Measurements from ENCODE around the gene CALCR.
"Not testable (repeated sequence)": the region's sequence is repeated elsewhere in the genome, so short reads cannot be mapped to it uniquely, and the experiment has no call there.

Gene CALCR

DNA sequence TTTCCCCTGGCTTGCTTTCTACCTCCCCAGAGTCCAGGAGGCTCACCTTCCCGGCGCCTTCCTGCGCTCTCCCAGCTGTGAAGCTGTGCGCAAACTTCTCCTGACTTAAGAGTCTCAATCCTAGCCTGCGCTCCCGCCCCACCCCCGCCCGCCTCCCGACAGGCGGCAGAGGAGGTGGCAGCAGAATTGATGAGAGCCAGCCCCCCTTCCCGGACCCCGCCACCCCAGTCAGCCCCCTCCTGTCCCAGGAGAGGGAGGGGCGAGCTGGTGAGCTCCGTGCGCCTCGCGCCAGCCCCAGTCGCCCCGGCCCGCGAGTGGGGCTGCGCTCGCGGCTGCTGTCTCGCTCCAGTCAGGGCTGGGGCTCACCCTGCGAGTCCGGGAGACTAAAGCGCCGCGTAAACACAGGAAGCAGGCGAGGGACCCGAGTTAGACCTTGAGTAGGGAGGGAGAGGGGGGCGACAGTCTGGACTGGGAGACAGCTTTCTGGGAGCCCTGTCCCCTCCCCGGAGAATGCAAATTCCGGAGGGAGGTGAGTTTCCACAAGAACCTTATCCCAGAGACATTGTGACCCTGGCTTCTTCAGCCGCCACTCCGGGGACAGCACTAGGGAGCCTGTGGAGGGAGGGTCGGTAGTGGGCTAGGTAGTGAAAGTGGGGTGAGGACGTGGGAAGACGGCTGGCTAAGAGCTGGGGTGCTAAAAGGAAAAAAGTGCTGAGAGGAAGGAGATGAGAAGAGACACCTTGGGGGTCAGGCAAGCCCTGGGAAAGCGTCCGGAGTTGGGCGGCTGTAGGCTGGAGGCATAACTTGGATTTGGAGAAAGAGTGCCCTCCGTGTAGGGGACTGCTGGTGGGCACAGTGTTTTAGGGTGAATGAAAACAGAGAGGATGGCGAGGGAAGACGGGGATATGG, at the start of gene CALCR:
Gene CALCR (minus strand): TSS at position 79 of the 909 bp plus-strand sequence. CDS start 87,743 bp downstream, outside the sequence.
- in situ Hi-C loops (cut with MboI; ENCODE audit: low sequenced_read_pairs): no loop called here

DNA sequence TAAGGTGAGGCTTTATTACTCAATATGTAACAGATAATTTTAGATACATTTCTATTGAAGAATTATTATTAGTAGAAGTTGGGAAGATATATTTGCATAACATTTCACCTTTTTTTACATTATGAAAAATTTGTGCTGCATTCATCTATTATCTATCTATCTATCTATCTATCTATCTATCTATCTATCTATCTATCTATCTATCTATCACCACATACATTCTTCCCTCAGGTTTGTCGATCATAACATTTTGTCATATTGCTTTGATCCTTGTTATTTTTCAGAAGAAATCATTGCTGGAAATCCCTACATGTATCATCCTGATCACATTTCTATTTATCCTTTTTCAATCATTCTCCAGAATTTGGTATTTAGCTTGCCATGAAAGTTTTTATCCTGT, 49.3 kb upstream of the CALCR start:
- in situ Hi-C loops (cut with MboI; ENCODE audit: low sequenced_read_pairs): no loop called here

DNA sequence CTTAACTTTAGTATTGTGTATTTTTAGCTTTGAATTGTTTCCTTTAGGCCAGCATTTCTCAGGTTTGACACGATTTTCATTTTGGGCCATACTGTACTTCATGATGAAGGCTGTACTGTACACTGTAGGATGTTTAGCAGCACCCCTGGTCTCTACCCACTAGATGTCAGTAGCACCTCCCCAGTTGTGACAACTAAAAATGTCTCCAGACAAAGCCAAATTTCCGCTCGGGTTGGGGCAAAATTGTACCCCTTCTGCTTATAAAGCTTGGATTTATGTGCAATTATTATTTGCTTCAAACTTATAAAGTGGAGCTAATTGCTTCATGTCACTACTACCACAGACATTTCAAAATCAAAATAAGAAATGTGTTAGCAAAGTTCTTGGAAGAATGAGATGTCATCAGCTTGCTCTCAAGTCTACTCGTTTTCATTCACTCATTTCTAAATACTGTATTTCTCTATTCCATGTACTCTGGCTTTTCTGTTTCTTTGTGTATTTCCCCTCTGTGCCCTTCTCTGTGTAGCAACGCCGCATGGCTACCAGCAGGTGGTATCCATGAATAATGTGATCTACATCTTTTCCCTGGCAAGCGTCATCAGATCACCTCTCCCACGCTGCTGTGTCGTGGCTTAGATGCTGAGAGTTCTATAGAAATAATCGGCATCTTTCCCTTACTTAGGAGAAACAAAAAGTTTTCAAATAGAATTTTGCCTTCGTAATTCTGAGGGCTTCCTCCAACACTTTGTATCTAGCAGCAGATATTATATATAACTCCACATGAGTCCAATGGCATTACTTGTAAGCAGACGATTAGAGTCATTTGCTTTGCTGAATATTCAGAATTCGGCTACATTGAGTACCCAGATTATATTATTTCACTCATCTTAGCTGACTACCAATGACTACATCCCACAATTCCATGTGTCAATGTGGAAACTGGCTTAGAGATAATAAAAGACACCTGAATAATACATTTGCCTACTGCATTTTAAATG, 47.8 kb upstream of the CALCR start:
- in situ Hi-C loops (cut with MboI; ENCODE audit: low sequenced_read_pairs): no loop called here

DNA sequence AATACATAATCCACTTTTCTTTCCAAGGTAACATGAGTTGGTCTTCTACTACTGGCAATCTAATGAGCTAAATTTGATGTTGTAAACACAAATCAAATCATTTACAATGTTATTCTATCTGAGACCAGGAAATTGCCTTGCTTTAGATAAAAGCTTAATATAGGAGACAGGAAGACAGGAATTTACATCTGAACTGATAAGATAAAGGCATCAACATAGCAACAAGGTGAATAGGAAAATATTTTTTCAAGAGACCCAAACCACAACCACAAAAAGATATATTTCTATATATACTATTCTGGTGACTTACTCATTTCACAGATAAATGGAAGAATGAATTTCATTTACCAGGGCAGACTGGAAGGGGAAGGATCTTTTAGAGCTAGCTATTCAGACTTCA, 46.3 kb upstream of the CALCR start:
- in situ Hi-C loops (cut with MboI; ENCODE audit: low sequenced_read_pairs): no loop called here

DNA sequence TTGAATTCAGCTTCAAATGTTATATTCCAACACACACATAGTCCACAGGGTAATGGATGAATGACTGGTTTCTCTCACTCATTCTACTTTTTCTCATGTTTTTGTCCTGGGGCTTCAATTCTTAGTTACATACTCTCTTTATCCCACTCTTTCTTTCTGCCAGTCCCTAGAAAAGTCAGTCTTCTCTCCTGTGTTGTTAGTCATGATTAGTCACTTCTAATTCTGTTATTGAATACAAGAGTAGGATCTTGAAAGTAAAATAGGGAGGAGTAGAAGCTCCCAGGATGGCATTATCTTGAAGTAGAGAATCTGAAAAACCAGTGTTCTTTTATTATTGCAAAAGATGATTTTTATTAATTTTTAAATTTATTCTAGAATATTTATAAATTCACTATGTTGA, 45.5 kb upstream of the CALCR start:
- in situ Hi-C loops (cut with MboI; ENCODE audit: low sequenced_read_pairs): no loop called here

DNA sequence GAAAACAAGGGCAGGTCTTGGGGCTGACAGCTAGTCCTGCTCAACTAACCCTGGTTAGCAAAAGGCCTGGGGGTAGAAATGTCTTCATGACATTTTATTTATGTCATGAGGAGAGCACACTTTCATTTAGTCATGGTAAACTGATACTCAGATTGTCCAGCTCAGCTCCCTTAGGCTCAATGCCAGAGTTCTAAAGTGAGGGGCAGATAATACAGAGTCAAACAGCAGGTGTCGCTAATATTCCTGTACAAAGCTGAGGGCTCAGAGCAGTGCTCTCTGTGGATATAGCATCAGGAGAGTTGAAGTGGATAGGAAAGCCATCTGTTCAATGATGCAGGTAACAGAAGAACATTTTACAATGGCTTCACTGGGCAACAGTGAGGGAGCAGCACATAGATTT, 26.8 kb upstream of the CALCR start:
- in situ Hi-C loops (cut with MboI; ENCODE audit: low sequenced_read_pairs): no loop called here

DNA sequence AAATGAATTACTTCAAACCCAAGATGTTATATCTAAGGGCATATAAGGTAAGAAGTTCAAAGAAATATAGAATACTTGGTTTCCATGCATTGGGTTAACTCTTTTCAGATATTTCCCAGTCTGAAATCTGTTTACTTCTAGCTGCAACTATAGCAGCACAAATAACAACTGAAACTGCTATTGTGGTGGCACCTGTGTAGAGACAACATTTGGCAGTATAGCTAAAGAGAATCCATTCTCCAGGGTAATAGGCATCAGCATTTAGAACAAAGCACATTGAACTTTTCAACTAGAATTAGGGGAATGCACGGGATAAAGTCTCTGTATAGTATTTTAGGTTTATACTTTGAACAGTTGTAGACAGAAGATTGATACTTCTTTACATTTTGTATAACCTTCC, 19.7 kb upstream of the CALCR start:
- in situ Hi-C loops (cut with MboI; ENCODE audit: low sequenced_read_pairs): no loop called here

DNA sequence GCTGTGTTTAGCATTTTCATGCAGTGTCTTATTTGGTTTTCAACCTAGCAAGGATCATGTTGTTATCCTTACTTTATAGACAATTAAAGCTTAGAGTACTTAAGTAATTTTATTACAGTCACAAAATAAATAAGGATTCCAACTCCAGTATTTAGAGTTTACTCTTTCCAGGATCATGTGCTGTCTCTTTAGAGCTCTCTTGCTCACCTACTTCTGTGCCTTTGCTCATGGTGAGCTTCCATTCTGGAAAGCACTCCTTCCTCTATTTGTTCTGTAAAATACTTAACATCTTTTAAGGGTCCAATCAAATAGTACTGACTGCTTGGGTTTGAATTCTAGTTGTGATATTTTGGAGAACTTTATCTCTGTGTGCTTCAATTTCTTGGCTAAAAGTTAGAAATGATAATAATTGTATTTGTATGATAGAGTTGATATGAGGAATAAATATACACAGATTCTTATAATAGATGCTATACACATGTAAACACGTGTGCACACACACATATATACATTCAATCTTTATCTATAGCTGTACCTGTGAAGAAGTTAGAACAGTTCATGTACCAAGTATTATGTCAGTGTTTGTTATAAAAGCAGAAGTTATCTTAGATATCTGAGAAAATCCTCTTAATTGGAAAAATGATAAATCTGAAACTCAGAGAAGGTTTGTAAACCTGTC, 18.2 kb upstream of the CALCR start:
- in situ Hi-C loops (cut with MboI; ENCODE audit: low sequenced_read_pairs): no loop called here

DNA sequence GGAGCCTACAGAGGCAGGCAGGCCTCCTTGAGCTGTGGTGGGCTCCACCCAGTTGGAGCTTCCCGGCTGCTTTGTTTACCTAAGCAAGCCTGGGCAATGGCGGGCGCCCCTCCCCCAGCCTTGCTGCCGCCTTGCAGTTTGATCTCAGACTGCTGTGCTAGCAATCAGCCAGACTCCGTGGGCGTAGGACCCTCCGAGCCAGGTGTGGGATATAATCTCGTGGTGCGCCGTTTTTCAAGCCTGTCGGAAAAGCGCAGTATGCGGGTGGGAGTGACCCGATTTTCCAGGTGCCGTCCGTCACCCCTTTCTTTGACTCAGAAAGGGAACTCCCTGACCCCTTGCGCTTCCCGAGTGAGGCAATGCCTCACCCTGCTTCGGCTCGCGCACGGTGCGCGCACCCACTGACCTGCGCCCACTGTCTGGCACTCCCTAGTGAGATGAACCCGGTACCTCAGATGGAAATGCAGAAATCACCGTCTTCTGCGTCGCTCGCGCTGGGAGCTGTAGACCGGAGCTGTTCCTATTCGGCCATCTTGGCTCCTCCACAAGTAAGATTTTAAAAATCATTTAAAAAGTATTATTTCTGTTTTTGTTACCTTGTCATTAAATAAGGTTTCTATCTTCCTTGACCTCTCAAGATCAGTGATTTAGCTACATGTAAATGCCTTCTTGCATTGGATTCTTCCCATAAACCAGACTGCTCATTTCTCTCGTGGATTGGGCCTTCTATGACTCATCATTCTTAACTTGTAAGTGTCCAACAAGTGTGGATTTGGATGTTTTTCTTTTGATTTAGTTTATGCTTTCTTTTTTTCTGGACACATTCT, 16.9 kb upstream of the CALCR start:
- in situ Hi-C loops (cut with MboI; ENCODE audit: low sequenced_read_pairs): not testable (repeated sequence)

DNA sequence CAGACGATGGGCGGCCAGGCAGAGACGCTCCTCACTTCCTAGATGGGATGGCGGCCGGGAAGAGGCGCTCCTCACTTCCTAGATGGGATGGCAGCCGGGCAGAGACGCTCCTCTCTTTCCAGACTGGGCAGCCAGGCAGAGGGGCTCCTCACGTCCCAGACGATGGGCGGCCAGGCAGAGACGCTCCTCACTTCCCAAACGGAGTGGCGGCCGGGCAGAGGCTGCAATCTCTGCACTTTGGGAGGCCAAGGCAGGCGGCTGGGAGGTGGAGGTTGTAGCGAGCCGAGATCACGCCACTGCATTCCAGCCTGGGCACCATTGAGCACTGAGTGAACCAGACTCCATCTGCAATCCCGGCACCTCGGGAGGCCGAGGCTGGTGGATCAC, 11.9 kb upstream of the CALCR start:
- in situ Hi-C loops (cut with MboI; ENCODE audit: low sequenced_read_pairs): not testable (repeated sequence)

DNA sequence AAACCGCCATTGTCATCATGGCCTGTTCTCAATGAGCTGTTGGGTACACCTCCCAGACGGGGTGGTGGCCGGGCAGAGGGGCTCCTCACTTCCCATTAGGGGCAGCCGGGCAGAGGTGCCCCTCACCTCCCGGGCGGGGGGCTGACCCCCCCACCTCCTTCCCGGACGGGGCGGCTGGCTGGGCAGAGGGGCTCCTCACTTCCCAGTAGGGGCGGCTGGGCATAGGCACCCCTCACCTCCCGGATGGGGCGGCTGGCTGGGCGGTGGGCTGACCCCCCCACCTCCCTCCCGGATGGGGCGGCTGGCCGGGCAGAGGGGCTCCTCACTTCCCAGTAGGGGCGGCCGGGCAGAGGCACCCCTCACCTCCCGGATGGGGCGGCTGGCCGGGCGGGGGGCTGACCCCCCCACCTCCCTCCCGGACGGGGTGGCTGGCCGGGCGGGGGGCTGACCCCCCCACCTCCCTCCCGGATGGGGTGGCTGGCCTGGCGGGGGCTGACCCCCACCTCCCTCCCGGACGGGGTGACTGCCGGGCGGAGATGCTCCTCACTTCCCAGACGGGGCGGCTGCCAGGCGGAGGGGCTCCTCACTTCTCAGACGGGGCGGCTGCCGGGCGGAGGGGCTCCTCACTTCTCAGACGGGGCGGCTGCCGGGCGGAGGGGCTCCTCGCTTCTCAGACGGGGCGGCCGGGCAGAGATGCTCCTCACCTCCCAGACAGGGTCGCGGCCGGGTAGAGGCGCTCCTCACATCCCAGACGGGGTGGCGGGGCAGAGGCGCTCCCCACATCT, 11.4 kb upstream of the CALCR start:
- in situ Hi-C loops (cut with MboI; ENCODE audit: low sequenced_read_pairs): not testable (repeated sequence)

DNA sequence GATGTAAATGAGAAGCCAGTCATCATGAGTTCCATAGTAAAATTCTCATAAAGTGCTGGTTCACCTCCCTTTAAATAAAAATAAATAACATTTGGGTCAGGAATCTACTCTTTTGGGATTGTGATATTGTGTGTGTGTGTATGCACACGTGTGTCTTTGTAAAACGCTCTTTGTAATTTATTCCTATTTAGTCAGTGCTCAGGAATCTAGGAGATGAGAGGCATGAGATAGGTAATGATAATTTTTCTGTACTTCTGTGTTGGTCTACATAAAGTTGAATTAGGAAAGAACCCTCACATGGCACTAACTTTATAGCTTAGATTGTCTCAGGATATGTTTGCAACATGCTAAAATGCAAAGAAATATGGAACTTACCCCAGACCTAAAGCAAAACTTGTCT, 4.9 kb upstream of the CALCR start:
- in situ Hi-C loops (cut with MboI; ENCODE audit: low sequenced_read_pairs): no loop called here

DNA sequence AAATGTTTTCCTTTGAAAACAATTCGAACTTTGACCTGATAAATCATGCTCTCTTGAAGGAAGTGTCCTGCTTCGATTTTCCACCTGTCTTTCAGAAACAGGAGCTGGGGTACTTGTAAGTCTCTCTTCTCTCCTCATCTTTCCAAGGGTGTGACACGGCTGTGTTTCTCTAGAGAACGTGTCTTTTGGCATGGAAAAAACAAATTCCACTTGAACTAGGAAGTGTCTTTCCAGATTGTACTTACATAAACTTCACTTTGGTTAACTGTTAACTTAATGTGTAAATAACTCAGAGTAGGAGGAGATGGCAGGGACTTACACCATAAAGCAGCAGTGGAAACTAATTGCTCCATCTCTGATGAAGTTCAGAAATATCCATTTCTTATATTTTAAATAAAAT, 4.2 kb upstream of the CALCR start:
- in situ Hi-C loops (cut with MboI; ENCODE audit: low sequenced_read_pairs): no loop called here

DNA sequence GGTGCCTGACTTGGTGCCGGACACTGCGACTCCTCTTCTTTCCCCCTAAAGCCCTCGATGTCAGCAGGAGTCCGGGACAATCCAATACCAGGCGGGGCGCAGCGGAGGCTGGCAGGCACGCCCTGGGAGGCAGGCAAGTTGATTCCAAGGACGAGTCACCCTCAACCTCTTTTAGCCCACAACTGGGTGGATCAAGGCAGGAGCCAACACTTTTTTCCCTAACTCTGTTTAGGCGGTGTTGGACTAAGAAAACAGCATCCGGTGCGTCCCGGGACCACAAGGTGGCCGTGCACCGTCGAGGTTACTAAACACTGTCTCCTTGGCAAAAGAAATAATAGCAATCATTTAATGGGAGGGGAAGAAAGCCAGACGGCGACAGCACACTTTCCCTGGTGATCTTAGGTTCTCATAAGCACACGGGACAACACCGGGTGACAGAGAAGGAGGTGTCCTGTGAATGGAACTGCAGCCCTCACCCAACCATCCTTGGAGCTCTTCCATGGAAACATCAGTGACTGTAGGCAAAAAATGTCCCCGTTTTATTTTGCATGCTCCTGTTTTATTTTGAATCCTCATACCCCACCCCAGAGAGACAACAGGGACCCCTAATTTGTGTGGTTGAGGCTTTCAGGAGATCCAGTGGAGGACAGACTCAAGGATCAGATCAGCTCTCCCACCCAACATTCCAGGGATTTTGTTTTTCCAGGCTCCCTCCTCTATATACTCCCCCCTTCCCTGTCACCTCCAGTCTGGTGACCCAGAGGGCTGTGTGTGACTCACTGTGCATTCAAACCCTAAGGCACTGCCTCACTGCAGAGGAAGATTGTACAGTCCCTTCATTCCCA, 1.3 kb upstream of the CALCR start:
- in situ Hi-C loops (cut with MboI; ENCODE audit: low sequenced_read_pairs): no loop called here

DNA sequence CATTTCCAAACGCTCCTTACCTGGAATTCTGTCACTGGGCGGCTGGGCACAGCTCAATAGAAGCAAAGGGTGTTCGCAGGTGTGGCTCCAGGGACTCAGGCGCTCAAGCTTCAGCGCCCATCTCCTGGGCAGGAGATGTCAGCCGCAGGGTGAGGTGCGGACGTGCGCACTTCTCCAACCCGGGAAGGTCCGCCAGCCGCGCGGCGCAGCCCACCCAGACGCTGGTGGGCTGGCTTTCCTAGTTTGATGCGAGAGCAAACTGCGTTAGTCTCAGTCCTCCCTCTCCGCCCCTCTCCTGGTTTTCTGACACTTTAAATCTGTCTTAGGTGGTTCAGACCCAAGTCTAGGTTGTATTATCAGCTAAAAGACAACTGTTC, 267 bp downstream of the CALCR start:
- in situ Hi-C loops (cut with MboI; ENCODE audit: low sequenced_read_pairs): no loop called here

DNA sequence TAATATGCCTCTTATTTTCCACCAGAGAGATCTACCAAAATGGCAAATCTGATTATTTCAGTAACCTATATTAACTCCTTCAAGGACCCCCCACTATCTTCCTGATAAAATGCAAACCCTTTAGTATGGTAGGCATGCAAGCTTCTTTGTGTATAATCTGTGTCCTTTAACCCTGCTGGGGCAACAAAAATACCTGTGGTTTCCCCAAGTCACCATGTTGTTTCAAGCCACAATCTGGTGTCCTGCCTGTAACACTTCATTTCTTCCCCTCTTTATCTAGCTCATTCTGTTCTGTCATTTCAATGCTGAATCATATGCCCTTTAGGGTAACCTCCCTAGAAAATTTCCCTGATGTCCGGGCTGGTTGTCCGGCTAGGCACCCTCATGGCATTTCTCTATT, 5.3 kb downstream of the CALCR start:
- in situ Hi-C loops (cut with MboI; ENCODE audit: low sequenced_read_pairs): no loop called here

DNA sequence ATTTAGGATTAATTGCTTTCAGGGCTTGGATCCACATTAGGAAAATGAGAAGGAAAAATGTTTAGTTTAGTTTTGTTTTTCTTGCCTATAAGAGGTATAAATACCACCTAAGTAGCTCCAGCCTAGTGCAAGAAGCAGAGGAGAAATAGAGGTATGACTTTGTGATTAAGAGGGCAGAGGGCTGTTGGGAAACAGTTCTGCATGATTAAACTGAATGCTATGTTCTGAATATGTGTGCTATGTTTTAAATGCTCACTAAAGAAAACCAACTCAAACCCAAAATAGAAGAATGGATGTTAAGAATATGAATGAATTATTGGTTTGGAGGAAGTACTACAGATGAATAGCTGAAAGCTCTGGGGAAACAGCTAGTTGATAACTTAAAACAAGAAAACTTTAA, 7.6 kb downstream of the CALCR start:
- in situ Hi-C loops (cut with MboI; ENCODE audit: low sequenced_read_pairs): no loop called here

DNA sequence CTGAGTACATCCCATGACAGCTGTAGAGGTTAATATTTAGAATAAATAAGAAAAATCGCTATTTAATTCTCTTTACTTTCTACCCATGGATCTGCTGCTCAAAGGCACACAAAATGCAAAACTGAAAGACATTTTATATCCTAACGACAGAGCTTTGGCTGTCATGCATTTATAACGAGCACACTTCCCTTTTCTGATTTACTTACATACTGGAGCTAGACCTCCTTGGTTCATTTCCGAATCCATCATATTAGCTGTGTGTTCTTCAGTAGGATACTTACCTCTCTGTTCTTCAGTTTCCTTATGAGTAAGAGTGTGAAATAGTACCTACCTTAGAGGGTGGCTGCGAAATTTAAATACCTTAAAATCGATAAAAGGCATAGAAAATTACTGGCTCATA, 10.9 kb downstream of the CALCR start:
- in situ Hi-C loops (cut with MboI; ENCODE audit: low sequenced_read_pairs): no loop called here

DNA sequence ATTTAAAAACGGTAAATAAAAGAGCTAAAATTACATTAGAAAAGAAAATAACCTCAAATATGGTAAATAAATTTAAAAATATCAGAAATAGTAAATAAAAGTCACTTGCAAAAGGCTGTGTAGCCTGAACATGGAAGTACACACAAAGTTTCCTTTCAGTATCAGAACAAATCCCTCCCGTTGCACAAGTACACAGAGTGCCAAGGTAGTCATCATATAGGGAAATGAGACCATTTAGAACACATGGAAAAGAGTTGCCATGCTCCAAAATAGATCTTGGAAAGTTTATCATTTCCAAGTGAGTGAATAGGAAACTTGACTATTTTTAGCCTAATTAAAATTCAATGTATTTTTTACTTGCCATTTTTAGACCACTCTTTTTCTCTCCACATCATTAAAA, 11.6 kb downstream of the CALCR start:
- in situ Hi-C loops (cut with MboI; ENCODE audit: low sequenced_read_pairs): no loop called here

Data from HL-60/S4 treated with retinoic acid at 250 ng/mL for 4 days and 3 days (cell line).